Measurements from ENCODE around the gene RALB.

The RALB gene

GRCh38 chr2:120288016-120288373, 35.3 kb downstream of the RALB start:
- TF ChIP-seq REST (IDR thresholded peaks at IDR 0.05; ENCODE audit: low read depth) (no peak), NFIC (IDR thresholded peaks at IDR 0.05) (no peak), MAX (IDR thresholded peaks at IDR 0.05) (no peak), USF1 (IDR thresholded peaks at IDR 0.05) (no peak), EGR1 (IDR thresholded peaks at IDR 0.05) (no peak), YY1 (IDR thresholded peaks at IDR 0.05; ENCODE audit: low read depth) (no peak), CEBPB (IDR thresholded peaks at IDR 0.05) (no peak), FOXM1 (IDR thresholded peaks at IDR 0.05; ENCODE audit: borderline replicate concordance, low read depth) (no peak), EP300 (IDR thresholded peaks at IDR 0.05; ENCODE audit: borderline replicate concordance) (no peak), ZBTB7A (IDR thresholded peaks at IDR 0.05; ENCODE audit: low read depth) (no peak), TAF1 (IDR thresholded peaks at IDR 0.05; ENCODE audit: low read depth) (no peak), RAD21 (IDR thresholded peaks at IDR 0.05; ENCODE audit: low read depth) (no peak), TEAD4 (IDR thresholded peaks at IDR 0.05) (no peak), CREB1 (IDR thresholded peaks at IDR 0.05; ENCODE audit: low read depth) (no peak), TCF12 (IDR thresholded peaks at IDR 0.05; ENCODE audit: low read depth) (no peak)

GRCh38 chr2:120289221-120289906, 36.7 kb downstream of the RALB start:
- TF ChIP-seq RAD21 (IDR thresholded peaks at IDR 0.05; ENCODE audit: low read depth) (0 out of 2 replicates have a peak, but pooled peaks have one; percentile 4), EP300 (IDR thresholded peaks at IDR 0.05; ENCODE audit: borderline replicate concordance) (no peak)

- TF ChIP-seq TEAD4 (IDR thresholded peaks at IDR 0.05) (no peak), CEBPB (IDR thresholded peaks at IDR 0.05) (no peak), NFIC (IDR thresholded peaks at IDR 0.05) (no peak), TAF1 (IDR thresholded peaks at IDR 0.05; ENCODE audit: low read depth) (no peak), YY1 (IDR thresholded peaks at IDR 0.05; ENCODE audit: low read depth) (no peak), RAD21 (IDR thresholded peaks at IDR 0.05; ENCODE audit: low read depth) (no peak), CREB1 (IDR thresholded peaks at IDR 0.05; ENCODE audit: low read depth) (no peak), EGR1 (IDR thresholded peaks at IDR 0.05) (no peak), TCF12 (IDR thresholded peaks at IDR 0.05; ENCODE audit: low read depth) (no peak), USF1 (IDR thresholded peaks at IDR 0.05) (no peak), REST (IDR thresholded peaks at IDR 0.05; ENCODE audit: low read depth) (no peak), MAX (IDR thresholded peaks at IDR 0.05) (no peak)
These were observed 38.1 kb downstream of the RALB start for GRCh38 chr2:120290737-120291136.

- no peak for TF ChIP-seq RAD21 (IDR thresholded peaks at IDR 0.05; ENCODE audit: low read depth)
- no peak for TF ChIP-seq FOXM1 (IDR thresholded peaks at IDR 0.05; ENCODE audit: borderline replicate concordance, low read depth)
- TF ChIP-seq CEBPB (IDR thresholded peaks at IDR 0.05) = no peak
- no peak for TF ChIP-seq NFIC (IDR thresholded peaks at IDR 0.05)
- TF ChIP-seq TCF12 (IDR thresholded peaks at IDR 0.05; ENCODE audit: low read depth) = no peak
- TF ChIP-seq YY1 (IDR thresholded peaks at IDR 0.05; ENCODE audit: low read depth) = no peak
- TF ChIP-seq REST (IDR thresholded peaks at IDR 0.05; ENCODE audit: low read depth) = no peak
- no peak for TF ChIP-seq TAF1 (IDR thresholded peaks at IDR 0.05; ENCODE audit: low read depth)
- TF ChIP-seq TEAD4 (IDR thresholded peaks at IDR 0.05) = no peak
- no peak for TF ChIP-seq USF1 (IDR thresholded peaks at IDR 0.05)
- no peak for TF ChIP-seq EP300 (IDR thresholded peaks at IDR 0.05; ENCODE audit: borderline replicate concordance)
- TF ChIP-seq ZBTB7A (IDR thresholded peaks at IDR 0.05; ENCODE audit: low read depth) = no peak
- TF ChIP-seq MAX (IDR thresholded peaks at IDR 0.05) = no peak
- TF ChIP-seq EGR1 (IDR thresholded peaks at IDR 0.05) = no peak
- TF ChIP-seq CREB1 (IDR thresholded peaks at IDR 0.05; ENCODE audit: low read depth) = no peak
These were observed 39.0 kb downstream of the RALB start for GRCh38 chr2:120291401-120292311.
